Measurements from ENCODE around the gene PCDHB2.
"Not testable (repeated sequence)": the region's sequence is repeated elsewhere in the genome, so short reads cannot be mapped to it uniquely, and the experiment has no call there.

The PCDHB2 gene

DNA sequence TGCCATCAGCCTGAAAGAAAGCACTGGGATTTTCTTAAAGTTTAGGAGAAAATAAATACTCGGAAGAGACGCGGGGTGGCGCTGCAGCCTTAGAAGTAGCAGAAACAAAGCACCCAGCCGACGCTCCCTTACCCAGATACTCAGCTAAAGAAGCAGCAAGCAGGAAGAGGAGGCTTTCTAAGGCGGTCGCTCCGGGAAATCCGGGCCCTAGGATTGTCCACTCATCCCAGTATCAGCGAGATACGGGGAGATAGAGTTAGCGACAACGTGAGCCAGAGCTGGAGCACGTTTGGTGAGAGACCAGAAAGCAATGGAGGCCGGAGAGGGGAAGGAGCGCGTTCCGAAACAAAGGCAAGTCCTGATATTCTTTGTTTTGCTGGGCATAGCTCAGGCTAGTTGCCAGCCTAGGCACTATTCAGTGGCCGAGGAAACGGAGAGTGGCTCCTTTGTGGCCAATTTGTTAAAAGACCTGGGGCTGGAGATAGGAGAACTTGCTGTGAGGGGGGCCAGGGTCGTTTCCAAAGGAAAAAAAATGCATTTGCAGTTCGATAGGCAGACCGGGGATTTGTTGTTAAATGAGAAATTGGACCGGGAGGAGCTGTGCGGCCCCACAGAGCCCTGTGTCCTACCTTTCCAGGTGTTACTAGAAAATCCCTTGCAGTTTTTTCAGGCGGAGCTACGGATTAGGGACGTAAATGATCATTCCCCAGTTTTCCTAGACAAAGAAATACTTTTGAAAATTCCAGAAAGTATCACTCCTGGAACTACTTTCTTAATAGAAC lies at the start of gene PCDHB2:
Gene PCDHB2 (plus strand): TSS at position 135 of the 782 bp plus-strand sequence. CDS start 176 bp downstream, at position 311.
- DNase-seq = peak; percentile 87

DNA sequence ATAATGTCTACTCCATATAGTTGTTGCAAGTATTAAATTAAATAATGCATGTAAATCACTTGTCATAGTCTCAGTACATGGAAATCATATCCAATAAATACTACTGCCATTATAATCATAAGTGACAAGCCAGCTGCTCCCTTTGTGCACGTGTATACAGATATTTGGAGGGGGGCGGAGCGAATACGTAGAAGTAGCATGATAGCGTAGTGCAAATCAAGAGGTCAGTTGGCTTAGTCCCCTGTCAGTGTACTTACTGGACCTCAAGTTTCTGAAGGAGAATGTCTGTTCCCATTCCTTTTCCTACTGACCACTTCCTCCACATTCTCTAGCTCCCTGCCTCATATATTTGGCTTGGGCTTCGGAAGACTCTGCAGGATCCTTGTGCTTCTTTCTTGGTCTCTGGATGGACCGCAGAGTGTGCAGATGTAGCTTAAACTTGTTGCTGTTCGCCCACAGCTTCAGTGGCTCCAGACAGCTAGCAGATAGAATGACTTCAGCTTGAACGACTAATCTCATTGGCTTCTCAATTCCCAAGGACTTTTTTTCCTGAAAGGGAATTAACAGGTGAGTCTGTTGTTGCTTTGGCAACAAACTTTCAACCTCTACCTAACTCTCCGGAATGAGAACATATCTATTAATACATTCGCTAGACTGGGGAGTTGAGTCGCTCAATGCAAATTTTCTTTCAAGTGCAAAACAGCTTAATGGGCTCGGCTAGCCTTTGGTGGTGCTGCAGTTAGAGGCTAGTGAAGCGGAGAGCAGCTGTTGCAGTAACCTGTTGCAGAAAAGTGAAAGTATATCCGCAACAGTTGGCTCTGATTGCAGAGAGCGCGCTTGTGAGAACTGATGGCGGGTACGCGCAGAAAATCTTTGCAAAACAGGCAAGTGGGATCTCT lies 43.5 kb upstream of the PCDHB2 start, which contains the start of gene PCDHB1:
Gene PCDHB1 (plus strand): TSS at position 753 of the 899 bp plus-strand sequence. CDS start 97 bp downstream, at position 850.
- peak; percentile 36 for DNase-seq

DNA sequence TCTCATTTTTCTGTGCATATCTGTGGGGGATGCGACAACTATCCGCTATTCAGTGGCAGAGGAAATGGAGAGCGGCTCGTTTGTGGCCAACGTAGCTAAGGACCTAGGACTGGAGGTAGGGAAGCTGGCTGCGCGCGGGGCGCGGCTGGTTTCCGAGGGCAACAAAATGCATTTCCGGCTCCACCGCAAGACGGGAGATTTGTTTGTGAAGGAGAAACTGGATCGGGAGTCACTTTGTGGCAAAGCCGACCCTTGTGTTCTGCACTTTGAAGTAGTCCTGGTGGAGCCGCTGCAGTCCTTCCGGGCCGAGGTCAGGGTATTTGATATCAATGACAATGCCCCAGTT lies 42.9 kb upstream of the PCDHB2 start:
- no peak for DNase-seq

DNA sequence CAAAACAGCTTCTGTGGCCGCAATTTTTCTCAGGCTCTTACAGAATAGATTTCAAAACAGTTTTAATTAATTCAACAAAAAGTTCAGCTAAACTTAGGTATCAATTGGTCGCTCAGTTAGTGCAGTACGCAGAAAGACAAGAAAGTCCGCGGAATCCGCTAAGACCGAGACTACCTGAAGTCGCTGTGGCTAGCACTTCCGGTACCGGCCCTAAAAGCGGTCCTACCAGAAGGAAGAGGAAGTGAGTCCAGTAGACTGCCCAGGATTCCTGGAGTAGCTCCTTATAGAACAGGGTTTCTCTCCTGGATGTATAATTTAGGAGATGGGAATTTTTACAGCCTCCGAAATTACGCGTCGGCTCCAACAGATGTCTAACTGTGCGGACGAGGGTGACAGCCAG lies 16.6 kb upstream of the PCDHB2 start:
- DNase-seq = no peak

DNA sequence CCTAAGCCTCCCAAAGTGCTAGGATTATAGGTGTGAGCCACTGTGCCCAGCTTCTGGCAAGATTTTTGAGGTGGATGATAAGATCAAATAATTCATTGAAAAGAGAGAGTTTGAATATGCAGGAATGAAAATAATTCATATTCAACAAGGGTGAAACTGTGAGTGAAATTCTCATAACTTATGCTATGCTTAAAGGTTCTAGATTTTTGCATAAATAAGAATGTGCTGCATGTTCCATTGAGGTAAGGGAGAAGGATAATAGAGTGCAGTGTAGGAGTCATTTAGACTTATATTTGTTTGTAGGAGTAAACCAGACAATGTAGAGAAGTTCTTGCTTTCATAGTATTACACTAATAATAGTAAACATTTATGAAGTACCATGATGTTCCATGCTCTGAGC lies 12.2 kb upstream of the PCDHB2 start:
- no peak for DNase-seq

DNA sequence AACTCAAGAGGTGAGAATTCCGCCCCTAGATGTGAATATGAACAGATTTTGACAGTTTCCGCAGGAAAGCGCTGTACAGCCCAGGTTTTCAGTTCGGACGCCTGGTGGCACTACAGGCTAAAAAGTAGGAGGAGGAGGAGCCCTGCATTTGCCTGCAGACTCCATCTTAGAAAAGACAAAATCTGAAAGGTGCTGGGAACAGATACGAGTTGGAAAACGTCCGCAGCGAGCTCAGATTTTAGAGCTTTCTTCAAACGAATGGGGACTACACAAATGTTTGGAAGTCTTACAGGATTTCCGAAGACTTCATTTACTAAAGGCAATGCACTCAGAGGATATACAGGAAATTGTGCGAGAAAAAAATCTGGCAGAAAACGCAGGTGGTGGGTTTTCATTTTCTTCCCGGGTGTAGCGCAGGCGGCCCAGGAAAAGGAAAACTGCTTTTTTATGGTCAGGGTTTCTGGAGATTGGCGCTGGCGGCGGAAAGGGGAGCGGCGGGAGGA lies 9.9 kb upstream of the PCDHB2 start:
- no peak for DNase-seq

DNA sequence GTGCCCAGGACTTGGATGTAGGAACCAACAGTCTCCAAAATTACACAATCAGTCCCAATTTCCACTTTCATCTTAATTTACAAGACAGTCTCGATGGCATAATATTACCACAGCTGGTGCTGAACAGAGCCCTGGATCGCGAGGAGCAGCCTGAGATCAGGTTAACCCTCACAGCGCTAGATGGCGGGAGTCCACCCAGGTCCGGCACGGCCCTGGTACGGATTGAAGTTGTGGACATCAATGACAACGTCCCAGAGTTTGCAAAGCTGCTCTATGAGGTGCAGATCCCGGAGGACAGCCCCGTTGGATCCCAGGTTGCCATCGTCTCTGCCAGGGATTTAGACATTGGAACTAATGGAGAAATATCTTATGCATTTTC lies 837 bp downstream of the PCDHB2 start:
- no peak for DNase-seq

DNA sequence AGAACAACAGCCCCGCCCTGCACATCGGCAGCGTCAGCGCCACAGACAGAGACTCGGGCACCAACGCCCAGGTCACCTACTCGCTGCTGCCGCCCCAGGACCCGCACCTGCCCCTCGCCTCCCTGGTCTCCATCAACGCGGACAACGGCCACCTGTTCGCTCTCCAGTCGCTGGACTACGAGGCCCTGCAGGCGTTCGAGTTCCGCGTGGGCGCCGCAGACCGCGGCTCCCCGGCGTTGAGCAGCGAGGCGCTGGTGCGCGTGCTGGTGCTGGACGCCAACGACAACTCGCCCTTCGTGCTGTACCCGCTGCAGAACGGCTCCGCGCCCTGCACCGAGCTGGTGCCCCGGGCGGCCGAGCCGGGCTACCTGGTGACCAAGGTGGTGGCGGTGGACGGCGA lies 1.8 kb downstream of the PCDHB2 start:
- not testable (repeated sequence) for DNase-seq

DNA sequence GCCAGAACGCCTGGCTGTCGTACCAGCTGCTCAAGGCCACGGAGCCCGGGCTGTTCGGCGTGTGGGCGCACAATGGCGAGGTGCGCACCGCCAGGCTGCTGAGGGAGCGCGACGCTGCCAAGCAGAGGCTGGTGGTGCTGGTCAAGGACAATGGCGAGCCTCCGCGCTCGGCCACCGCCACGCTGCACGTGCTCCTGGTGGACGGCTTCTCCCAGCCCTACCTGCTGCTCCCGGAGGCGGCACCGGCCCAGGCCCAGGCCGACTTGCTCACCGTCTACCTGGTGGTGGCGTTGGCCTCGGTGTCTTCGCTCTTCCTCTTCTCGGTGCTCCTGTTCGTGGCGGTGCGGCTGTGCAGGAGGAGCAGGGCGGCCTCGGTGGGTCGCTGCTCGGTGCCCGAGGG lies 2.2 kb downstream of the PCDHB2 start:
- not testable (repeated sequence) for DNase-seq

DNA sequence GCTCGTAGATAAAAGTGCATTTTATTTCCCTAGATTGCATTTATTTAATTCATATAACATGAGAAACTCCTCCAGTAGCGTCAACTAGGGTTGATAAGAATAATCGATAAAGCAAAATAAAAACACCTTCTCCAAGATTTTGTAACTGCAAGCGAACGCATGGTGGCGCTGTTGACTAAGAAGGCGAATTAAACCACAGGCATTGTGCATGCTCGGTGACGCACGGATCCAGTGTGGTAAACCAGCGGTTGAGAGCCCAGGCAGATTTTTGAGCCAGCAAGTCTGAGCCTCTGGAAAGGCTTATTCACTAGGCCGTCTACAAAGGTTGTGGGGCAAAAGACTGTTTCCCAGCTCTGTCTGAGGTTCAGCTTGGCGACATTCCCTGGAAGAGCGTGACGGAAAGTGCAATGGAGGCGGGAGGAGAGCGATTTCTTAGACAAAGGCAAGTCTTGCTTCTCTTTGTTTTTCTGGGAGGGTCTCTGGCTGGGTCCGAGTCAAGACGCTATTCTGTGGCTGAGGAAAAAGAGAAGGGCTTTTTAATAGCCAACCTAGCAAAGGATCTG lies 5.9 kb downstream of the PCDHB2 start, which contains the start of gene PCDHB3:
Gene PCDHB3 (plus strand): TSS at position 231 of the 563 bp plus-strand sequence. CDS start 177 bp downstream, at position 408.
- DNase-seq = no peak

DNA sequence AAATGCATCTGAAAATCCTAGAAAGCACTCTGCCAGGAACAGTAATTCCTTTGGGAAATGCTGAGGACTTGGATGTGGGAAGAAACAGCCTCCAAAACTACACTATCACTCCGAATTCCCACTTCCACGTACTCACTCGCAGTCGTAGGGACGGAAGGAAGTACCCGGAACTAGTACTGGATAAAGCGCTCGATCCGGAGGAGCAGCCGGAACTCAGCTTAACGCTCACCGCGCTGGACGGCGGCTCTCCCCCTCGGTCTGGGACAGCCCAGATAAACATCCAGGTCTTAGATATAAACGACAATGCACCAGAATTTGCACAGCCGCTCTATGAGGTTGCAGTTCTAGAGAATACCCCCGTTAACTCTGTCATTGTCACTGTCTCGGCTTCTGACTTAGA lies 6.6 kb downstream of the PCDHB2 start:
- DNase-seq = no peak

DNA sequence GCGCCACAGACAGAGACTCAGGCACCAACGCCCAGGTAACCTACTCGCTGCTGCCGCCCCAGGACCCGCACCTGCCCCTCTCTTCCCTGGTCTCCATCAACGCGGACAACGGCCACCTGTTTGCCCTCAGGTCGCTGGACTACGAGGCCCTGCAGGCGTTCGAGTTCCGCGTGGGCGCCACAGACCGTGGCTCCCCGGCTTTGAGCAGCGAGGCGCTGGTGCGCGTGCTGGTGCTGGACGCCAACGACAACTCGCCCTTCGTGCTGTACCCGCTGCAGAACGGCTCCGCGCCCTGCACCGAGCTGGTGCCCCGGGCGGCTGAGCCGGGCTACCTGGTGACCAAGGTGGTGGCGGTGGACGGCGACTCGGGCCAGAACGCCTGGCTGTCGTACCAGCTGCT lies 7.7 kb downstream of the PCDHB2 start:
- not testable (repeated sequence) for DNase-seq

DNA sequence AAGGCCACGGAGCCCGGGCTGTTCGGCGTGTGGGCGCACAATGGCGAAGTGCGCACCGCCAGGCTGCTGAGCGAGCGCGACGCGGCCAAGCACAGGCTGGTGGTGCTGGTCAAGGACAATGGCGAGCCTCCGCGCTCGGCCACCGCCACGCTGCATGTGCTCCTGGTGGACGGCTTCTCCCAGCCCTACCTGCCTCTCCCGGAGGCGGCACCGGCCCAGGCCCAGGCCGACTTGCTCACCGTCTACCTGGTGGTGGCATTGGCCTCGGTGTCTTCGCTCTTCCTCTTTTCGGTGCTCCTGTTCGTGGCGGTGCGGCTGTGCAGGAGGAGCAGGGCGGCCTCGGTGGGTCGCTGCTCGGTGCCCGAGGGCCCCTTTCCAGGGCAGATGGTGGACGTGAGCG lies 8.1 kb downstream of the PCDHB2 start:
- DNase-seq = not testable (repeated sequence)

DNA sequence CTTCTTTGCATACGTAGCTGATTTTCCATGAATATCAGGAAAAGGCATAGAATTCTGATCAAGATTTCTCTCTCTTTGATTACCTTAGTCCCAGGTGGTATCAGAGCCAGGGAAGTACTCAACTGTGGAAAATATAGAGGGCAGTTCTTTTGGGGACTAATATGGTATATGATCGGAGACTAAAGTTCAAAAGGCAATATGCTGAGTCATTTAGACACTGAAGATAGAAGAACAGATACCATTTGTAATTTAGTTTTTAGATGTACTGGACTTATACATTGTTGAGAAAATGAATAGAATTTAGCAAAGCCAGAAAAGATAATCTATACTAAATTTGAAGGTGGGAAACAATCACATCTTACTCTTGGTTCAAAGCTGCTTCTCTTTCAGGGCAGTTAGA lies 10.9 kb downstream of the PCDHB2 start:
- DNase-seq = no peak

DNA sequence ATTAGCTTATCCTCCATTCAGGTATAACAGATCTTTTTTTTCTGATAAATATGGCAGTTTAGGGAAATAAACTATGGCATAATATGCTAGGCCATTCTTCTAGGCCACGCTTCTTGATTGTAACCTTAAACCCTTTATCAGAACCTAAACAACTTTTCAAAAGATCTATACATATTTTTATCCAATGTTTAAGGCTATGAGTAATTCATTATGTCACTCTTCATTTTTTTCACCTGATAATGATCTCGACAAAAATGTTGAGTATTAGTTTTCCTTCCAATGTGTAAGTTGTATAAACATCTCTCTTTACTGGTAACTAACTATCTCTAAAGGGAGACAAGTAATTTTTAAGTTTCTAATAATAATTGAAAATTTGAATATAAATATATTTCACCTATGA lies 24.8 kb downstream of the PCDHB2 start:
- no peak for DNase-seq

DNA sequence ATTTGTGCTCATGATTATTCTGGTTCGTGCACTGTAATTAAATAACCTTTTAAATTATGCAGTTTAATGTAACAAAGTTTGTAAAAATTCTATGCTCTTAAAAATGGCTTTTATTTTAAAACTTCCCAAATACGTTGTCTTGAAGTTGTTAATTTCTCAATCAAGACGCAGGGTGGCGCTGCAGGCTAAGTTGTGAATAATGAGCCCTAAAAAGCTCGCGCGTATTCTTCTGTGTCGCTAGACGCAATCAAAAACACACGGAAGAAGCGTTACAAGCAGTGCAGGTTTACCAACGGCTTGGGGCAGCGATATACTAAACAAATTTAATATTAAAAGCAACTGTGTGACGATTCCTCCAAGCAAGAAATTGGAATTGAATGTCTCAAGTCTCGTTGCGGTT lies 27.1 kb downstream of the PCDHB2 start, which contains the start of gene PCDHB4:
Gene PCDHB4 (plus strand): TSS at position 256 of the 400 bp plus-strand sequence. CDS start 181 bp downstream, outside the sequence.
- no peak for DNase-seq

DNA sequence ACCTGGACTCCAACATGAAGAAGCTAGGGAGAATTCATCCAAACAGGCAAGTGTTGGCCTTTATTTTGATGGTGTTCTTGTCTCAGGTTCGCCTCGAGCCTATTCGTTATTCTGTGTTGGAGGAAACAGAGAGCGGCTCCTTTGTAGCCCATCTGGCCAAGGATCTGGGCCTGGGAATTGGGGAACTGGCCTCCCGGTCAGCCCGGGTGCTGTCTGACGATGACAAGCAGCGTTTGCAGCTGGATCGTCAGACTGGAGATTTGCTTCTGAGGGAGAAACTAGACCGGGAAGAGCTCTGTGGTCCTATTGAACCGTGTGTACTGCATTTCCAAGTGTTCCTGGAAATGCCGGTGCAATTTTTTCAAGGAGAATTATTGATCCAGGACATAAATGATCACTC lies 27.6 kb downstream of the PCDHB2 start:
- no peak for DNase-seq

DNA sequence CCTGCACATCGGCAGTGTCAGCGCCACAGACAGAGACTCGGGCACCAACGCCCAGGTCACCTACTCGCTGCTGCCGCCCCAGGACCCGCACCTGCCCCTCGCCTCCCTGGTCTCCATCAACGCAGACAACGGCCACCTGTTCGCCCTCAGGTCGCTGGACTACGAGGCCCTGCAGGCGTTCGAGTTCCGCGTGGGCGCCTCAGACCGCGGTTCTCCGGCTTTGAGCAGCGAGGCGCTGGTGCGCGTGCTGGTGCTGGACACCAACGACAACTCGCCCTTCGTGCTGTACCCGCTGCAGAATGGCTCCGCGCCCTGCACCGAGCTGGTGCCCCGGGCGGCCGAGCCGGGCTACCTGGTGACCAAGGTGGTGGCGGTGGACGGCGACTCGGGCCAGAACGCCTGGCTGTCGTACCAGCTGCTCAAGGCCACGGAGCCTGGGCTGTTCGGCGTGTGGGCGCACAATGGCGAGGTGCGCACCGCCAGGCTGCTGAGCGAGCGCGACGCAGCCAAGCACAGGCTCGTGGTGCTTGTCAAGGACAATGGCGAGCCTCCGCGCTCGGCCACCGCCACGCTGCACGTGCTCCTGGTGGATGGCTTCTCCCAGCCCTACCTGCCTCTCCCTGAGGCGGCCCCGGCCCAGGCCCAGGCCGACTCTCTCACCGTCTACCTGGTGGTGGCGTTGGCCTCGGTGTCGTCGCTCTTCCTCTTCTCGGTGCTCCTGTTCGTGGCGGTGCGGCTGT lies 29.2 kb downstream of the PCDHB2 start:
- not testable (repeated sequence) for DNase-seq

DNA sequence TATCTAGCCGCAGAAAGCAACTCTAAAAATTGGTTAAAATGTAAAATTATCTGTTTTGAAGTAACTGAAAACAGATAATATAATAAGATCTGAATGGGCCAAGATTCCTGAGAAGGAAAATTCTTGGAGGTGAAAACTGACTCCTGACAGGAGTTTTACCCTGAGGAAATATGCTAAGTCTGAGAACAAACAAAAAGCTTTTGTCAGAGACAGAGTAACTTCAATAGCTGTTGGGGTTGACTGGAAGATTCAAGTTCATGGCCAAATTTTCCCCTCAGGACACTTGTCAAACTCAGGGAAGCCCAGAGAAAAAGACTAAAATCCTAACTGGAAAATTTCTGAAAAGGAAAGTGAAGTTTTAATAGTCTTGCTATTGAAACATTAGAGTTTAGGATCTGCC lies 32.9 kb downstream of the PCDHB2 start:
- DNase-seq = no peak

DNA sequence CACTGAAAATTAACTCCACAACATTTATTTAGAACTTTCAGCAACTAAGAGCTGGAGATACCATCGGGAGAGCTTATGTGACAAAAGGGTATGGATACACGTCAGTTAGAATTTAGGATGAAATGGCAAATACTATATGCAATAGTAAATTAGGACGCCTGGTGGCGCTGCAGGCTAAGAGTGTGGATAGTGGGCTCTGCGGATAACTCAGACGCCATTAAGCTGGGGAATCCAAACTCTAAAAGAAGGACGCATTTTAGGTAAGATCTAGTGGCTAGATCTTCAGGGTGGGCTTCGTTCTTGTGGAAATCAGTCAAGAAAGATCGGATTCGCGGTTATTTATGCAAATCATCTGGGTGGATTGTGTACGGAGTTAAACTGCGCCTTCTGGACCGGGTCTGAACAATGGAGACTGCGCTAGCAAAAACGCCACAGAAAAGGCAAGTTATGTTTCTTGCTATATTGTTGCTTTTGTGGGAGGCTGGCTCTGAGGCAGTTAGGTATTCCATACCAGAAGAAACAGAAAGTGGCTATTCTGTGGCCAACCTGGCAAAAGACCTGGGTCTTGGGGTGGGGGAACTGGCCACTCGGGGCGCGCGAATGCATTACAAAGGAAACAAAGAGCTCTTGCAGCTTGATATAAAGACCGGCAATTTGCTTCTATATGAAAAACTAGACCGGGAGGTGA lies 40.8 kb downstream of the PCDHB2 start, which contains the start of gene PCDHB5:
Gene PCDHB5 (plus strand): TSS at position 177 of the 688 bp plus-strand sequence. CDS start 229 bp downstream, at position 406.
- DNase-seq = no peak

DNA sequence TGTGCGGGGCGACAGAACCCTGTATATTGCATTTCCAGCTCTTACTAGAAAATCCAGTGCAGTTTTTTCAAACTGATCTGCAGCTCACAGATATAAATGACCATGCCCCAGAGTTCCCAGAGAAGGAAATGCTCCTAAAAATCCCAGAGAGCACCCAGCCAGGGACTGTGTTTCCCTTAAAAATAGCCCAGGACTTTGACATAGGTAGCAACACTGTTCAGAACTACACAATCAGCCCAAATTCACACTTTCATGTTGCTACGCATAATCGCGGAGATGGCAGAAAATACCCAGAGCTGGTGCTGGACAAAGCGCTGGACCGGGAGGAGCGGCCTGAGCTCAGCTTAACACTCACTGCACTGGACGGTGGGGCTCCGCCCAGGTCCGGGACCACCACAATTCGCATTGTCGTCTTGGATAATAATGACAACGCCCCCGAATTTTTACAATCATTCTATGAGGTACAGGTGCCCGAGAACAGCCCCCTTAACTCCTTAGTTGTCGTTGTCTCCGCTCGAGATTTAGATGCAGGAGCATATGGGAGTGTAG lies 41.4 kb downstream of the PCDHB2 start:
- DNase-seq = no peak

Measured in NCI-H1092 treated with DMSO at 0.1 percent for 48 hours (cell line).